NCI-H748 (cell line): ENCODE measurements around the gene CIAO2B.
"Not testable (repeated sequence)": the region's sequence is repeated elsewhere in the genome, so short reads cannot be mapped to it uniquely, and the experiment has no call there.

Experiments used
- DNase-seq: peaks from one replicate; lab custom pipeline; 2025; ENCODE audit not compliant: unreplicated experiment; lab: John Stamatoyannopoulos, UW

Gene CIAO2B

DNA sequence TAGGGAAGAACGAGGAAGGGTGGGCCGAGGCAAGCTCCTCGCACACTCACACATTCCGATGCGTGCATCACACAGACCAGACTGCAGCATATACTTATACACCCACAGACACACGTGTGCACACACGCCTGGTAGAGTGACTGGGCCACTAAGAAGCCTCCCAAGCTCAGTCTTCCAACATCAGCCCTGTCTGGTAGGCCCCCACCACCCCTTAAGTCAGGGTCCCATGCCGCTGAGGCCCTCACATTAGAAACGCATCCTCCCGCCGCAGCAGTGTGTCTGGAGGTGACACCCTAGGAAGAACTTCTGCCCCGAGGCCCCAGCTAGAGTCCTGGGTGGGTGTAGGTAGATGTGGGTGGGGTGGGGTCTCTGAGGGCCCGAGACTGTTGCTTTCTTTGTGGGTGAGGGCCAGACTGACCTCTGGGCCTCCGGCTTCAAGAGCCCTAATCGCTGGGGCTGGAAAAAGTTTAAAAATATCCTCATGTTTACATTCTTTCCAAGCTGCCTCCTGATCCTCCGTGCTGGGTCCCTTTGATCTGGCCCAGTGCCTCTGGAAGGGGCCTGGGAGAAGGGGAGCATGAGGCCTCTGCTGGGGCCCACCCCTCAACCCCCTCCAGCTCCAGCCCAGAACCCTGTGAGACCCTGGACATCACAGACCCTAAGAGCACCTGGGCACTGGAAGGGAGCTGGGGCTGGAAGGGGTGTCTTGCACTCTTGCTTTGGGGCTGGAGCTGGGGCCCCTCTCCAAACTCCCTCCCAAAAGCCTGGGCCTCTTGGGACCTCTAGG is 29.2 kb downstream of the CIAO2B start:
- DNase-seq, result no peak

DNA sequence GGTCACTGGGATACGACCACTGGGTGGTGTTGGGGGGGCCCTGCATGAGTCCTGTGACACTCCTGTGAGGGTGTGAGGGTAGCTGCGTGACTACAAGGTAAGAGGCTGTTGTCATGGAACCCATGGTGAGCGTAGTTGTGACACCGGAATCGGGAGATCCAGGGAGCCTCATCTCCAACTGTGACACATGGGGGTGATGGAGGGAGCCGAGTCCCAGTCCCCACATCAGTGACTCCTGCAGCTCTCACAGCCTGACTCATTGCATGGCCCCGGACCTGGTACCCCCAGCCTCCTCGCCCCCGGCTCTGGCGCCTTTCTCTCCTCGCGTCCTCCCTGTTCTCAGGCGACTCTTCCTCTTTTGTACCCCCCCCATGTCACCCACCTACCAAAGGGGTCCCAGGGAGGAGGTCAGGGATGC is 29.8 kb downstream of the CIAO2B start:
- no peak for DNase-seq

DNA sequence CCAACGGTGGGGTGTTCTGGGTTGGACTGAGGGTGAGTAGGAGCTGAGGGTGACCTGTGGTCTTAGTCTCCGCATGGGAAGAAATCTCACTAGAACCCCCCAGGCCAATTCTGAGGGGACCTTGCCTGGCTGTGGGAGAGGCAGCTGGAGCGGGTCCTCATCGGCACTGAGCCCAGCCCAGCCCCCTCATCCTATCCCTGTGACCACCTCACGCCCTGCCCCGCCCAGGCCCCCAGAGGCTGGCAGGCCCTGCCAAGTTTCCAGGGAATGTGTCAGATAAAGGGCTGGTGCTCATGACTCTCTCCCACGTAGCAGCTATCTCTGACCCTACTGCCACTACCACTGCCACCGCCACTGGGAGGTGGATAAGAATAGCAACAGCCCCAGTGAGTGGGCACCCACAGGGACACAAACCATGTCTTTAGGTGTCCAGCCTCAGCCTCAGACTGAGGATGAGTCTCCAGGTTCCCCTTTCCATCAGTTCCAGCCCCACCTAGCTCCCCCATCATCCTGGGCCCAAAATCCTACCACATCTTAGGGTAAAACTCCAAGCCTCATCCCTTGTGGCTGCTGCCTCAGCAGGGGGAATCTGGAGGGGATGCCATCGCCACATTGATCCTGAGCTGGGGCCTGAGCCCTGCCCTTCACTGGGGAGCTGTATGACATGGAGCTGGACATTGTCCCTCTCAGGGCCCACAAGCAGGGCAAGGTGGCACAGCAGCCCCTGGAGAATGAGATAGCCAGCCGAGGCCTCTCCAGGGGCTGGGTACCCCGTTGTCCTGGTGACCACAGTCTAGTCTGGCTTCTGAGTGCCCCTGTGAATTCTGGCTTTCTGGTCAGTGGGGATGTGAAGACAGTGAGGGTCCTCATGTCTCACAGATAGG is 30.4 kb downstream of the CIAO2B start:
- no peak for DNase-seq

DNA sequence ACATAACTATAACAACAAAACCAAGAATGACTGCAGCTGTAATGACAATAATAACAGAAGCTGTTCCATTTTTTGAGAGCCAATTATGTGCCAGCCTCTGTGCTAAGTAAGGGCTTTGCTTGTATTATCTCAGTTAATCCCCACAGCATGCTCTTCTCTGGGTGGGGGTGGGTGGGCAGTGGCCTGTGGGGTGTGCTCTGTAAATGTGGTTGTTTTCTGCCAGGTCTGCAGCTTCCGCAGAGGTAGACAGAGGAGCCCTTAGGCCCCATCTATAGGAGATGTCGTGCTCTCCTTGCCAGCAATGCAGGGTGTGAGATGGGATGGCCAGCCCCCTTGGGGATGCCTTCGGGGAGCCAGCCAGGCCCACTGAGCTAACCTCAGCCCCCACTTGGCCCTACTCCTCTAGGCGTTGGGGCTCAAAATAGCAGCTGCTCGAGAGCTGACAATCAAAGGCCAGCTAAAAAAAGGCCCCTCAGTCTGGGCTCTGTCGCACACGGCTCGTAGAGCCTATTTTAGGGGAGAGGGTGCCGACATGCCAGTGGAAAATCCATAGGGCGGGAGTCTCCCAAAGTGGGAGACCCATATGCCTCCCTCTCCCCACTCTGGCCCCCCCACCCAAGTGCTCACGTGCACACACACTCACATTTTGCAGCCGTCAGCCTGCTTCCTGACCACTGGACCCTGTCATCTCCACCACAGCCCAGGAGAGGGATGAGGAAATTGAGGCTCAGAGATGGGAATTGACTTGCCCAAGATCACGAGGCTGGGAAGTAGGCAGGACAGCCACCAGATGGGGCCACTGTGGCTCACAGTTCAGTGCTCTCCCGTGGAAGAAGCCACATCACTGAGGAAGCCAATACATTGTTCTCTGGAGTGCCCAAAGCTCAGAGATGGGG is 31.3 kb downstream of the CIAO2B start:
- no peak for DNase-seq

DNA sequence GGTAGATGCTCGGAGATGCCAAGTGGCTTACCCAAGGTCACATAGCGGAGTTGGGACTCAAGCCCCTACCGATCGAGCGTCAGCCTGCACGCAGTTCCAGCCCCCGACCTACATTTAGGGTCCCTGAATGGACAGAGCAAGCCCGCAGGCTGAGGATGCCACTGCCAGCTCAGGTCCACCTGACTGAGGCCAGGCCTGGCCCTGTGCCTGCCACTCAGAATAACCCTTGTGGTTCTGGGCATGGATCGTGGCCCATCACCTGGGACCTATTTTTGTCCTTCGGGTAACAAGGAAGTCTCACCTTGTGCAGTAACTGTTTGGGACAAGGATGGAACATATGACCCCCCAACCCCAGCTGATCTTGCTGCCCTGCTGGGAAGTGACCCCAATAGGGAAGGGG is 32.6 kb downstream of the CIAO2B start:
- DNase-seq, result no peak

DNA sequence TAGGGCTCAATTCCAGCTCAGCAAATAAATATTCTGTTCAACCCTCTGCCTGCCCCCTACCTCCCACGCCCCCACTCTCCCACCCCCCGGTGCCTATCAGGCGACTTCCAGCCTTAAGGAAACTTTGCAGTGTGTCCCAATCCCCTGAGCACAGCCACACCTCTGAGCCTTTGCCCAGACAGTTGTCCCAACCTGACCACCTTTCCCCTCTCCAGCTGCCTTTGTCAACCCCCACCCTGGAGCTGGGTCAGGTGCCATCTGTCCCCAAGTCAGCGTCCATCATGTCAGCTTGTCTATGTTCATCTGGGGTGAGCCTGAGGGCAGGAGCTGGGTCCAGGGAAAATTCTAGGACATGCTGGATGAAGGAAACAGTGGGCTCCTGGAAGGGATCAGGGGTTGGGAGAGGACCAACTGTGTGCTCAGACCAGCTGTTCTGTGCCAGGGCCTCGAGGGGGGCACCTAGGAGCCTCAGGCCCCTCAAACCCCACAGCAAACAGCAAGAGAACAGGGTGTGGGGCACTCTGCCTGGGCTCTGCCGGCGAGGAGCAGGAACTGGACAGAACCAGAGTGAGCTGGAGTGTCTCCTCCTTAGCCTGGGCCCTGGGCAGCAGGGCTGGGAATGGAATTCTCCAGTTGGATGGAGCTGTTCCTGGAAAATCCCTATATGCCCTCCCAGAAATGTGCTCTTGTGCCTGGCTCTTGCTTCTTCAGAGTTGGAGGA is 33.3 kb downstream of the CIAO2B start:
- no peak for DNase-seq

DNA sequence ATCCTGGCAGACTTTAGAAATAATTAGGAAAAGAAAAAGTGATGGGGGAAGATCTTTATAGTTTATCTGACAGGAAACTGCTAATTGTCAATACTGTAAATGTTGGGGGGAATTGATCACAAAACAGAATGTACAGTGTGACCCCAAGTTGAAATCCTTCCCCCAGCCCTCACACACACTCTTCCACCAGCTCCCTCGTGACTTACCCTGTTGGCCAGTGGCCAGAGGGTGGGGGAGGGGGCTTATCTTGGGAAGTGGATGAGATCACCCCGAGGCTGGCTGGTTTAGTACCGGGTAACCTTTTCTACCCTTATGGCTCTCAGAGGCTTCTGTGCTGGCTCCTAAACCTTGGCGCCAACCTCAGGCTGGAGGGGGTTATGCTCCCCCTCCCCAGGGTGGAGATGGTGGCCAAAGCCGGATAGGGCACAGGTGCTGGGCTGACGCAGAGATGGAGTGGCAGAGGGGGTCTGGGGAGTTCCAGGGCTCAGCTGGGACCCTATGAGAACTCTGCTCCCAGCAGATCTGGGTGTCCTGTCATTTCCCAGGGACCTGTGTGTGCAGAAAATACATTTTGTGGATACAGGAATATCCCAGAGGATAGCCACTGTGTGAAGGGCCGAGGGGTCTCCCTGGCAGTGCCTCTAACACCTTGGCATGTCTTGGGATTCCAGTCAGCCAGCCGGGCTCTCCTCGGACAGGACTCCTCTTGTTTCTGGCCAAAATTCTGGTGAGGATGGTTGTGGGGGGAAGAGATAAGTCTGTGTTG is 34.1 kb downstream of the CIAO2B start:
- DNase-seq, result peak; percentile 14

DNA sequence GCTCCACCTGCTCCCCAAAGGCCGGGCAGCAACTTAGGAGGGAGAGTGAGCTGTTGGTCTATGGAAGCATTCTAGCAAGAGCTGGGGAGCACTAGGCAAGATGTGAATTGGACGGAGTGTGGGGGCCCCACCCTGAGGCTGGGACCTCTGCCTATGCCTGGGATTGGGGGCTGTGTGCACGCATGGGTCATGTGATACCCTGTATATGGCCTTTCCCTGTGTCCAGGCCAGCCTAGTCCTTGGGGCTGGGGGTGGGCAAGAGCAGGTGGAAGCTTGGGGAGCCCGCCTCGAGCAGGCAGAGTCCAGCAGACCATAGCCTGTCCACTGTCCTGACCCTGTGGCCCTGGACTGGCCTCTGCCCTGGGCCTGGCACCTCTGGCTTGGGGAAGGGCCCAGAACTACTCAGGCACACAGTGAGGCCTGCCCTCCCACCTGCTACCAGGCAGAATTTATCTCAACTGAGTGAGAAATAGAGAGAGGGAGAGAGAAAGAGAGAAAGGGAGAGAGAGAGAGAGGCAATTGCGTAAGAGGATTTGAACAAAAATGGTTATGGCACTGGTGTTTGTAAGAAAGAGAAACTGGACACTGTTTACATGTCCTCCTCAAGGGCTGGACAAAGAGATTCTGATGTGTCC is 34.8 kb downstream of the CIAO2B start:
- no peak for DNase-seq

DNA sequence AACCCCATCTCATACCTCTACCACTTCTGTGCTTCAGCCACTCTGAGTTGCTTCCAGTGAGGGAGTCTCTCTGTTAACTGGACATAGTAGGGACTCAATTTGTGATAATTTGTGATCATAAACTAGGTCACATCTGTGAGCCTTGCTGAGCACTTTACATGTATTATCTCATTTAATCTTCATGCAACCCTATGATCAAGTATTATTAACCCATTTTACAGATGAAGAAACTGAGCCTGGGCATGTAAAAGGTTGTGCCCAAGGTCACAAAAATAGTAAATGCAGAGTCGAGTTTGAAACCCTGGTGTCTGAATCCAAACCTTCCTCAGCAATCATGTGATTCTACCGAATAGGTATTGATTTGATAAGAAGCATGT is 35.3 kb downstream of the CIAO2B start:
- DNase-seq, result no peak

DNA sequence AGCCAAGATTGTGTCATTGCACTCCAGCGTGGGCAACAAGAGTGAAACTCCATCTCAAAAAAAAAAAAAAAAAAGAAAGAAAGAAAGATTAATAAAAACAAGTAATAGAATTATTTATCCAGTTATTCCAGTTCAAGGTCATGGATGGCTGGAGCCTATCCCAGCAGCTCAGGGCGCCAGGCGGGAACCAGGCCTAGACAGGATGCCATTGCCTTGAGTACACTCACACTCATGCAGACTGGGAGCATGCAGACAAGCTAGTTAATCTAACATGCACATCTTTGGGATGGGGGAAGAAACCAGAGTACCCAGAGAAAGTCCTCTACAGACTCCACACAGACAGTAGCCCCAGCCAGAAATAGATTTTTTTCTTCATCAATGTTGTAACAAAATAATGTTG is 36.0 kb downstream of the CIAO2B start:
- no peak for DNase-seq

DNA sequence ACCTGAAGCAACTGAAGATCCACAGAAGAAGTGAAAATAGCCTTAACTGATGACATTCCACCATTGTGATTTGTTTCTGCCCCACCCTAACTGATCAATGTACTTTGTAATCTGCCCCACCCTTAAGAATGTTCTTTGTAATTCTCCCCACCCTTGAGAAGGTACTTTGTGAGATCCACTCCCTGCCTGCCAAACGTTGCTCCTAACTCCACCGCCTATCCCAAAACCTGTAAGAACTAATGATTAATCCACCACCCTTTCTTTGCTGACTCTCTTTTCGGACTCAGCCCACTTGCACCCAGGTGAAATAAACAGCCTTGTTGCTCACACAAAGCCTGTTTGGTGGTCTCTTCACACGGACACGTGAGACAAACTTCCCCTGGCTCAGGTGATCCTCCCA is 37.5 kb downstream of the CIAO2B start:
- not testable (repeated sequence) for DNase-seq

DNA sequence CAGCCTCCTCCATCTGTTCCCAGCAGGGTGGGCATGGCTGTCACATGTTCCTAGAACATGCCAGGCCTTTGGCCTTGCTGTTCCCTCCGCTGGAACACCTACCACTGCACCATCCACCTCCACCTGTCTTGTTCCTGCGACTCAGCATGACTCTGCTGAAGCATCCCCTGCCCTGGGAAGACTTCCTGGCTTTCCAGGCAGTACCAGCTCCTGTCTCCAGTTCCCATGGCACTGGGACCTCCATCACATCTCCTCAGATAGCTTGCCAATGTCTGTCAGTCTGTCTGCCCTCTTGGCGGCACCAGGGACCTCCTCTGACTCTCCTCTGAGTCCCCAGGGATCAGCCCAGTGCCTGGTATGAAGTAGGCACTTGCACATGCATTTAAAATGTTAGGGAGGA is 38.2 kb downstream of the CIAO2B start:
- DNase-seq, result no peak

DNA sequence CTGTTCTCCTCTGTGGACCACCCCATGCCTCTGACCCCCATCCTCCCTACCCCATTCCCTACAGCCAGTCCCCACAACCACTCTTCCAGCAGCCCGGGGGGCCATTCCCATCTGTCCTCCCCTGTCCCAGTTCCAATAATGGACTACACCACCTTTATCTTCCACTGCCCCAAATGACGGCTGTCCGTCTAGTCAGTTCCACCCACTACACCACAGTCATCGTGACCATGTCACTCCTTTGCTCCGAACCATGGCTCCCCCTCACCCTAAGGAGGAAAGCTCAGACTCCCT is 38.6 kb downstream of the CIAO2B start:
- no peak for DNase-seq

DNA sequence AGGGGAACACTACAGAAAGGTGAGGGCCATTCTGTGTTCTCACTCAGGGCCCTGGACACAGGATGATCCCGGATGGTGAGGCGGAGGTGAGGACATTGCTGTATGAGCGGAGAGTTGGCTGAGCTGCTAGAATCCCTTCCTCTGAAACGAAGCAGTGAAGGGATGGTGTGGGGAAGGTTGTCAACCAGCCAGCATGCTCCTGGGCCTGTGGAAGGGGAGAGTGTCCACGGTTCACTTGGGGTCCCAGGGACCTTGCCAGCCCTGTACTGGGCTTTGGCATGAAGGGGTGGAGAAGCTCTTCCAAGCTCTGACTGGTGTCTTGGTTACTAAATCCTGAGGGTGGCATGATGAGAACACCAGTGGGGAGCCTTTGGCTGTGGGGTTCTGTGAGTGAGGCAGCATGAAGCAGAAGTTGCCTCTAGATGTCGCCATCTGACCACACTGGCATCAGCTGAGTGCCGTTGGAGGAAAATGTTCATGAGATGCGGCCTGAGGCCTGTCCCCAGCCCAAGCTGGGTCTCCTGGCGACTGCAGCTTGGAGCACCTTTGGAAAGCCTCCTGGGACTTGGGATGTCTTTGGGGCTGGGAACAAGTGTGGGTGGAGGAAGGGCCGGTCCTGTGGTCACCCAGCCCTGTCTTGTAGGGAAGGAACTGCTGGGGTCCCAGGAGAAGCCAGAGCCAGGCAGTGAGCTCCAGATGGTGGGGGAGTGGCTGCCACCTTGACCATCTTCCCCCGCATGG is 39.1 kb downstream of the CIAO2B start:
- peak; percentile 55 for DNase-seq

DNA sequence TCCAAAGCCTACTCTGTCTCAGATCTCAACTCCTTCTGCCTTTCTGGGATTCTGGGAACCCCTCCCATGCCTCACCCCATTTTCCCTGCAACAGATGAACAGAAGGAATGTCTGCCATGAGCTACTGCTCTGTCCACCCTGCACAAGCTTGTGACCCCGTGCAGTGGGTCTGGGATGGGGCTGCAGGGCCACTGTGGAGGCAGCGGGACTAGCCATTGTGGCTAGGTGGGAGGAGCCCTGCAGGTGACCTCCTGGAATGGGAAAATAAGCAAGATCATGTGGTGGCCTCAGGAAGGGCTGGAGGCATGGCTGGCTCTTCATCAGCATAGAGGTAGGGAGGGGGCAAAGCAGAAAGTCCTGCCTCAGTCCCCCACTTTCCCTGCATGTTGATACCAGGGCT is 40.1 kb downstream of the CIAO2B start:
- DNase-seq, result no peak

DNA sequence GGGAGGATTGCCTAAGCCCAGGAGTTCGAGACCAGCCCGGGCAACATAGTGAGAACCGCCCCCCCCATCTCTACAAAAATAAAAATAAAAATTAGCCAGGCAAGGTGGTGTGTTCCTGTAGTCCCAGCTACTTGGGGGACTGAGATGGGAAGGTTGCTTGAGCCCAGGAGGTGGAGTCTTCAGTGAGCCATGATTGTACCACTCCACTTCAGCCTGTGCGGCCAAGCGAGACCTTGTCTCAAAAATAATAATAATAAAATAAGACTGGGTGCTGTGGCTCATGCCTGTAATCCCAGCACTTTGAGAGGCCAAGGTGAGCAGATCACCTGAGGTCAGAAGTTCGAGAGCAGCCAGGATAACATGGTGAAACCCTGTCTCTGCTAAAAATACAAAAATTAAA is 42.4 kb downstream of the CIAO2B start:
- DNase-seq, result no peak

DNA sequence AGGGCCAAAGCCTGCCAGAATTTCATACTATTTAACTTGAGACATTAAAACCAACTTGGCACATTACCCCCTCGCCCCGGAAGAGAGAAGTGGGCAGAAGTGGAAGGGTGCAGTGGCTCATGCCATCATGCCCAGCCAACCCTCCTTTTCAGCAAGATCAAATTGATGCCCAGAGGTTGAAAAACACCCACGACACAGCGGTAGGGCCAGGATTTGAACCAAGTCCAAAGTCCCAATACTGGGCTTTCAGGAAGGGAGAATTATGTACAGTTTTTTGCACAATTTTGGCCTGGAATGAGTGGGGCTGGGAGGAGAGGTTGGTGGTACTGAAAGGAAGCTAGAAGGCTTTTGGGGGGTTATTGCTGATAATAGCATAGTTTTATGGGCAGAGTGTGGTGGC is 42.8 kb downstream of the CIAO2B start:
- no peak for DNase-seq

DNA sequence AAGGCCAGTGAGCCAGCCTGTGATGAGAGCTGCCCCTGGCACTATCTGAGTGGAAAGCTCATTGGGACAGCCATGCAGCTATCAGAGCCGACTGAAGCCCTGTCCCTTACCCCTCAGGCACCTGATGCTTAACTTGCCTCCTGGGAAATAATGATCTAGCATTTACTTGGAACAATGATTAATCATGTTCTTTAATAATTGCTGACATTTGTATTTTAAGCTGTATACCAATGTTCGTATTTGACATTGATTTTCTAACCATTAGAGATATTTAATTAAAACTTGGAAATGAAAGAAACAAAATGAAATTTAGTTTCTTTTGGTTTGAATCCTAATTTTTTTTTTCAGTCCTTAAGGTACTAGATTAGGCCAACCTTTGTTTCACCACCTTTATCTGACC is 43.4 kb downstream of the CIAO2B start:
- DNase-seq, result no peak

DNA sequence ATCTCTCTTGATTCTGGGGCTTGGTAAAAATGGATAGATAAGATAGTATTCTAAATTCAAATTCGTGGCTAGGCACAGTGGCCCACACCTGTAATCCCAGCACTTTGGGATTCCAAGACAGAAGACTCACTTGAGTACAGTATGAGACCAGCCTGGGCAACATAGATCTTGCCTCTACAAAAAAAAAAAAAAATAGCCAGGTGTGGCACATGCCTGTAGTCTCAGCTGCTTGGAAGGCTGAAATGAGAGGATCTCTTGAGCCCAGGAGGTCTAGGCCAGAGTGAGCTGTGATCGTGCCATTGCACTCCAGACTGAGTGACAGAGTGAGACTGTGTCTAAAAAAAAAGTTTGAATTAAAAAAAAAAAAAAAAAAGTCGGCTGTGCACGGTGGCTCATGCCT is 44.6 kb downstream of the CIAO2B start:
- DNase-seq, result no peak
